Breast epithelium (tissue), 4 donors: ENCODE measurements around the gene PTPN18. TPM values are rescaled to one million over a fixed set of nuclear protein-coding genes. Genes with fewer than 3 reads are reported as not detected.
A peak's percentile ranks its signal among the peaks of the same experiment; 100 is the strongest.

Experiments
- DNase-seq, 2 donors: peaks; one replicate each; pipeline ENCODE4 v3.0.0-alpha.2; 2019; ENCODE audit warnings: low spot score in 2 of 2
- H3K27ac ChIP-seq, 2 donors: fragments of 200-600 bp; sonication (generic) in 1 of 2; one replicate each; pipeline ENCODE4 v1.5.1; 2016 to 2019; ENCODE audit warnings: mild to moderate bottlenecking in 1 of 2
- H3K27me3 ChIP-seq, 2 donors: fragments of 200-600 bp; sonication (generic) in 1 of 2; one replicate each; pipeline versions ENCODE4 v1.5.1 to v1.6.0; 2017 to 2019; ENCODE audit warnings: control low read depth in 1 of 2, mild to moderate bottlenecking in 1 of 2
- H3K36me3 ChIP-seq: fragments of 200-600 bp; one replicate; pipeline ENCODE4 v1.5.1; 2019
- H3K4me1 ChIP-seq, 2 donors: fragments of 200-600 bp; sonication (generic); one replicate each; pipeline ENCODE4 v1.5.1; 2016 to 2019; ENCODE audit warnings: control low read depth in 1 of 2
- H3K4me3 ChIP-seq, 3 donors: fragments of 200-600 bp; sonication (generic); 1 replicate in 2 of 3; 2 replicates in 1 of 3; pipeline ENCODE4 v1.5.1; 2016 to 2019; ENCODE audit warnings: mild to moderate bottlenecking in 3 of 3, moderate library complexity in 2 of 3
- H3K9me3 ChIP-seq, 2 donors: fragments of 200-600 bp; sonication (generic) in 1 of 2; one replicate each; pipeline ENCODE4 v1.5.1; 2016 to 2019; ENCODE audit warnings: control low read depth in 1 of 2
- POLR2A ChIP-seq: fragments of 450-650 bp; IDR thresholded peaks from one replicate; pipeline ENCODE4 v1.6.1; 2016; ENCODE audit warnings: antibody characterized with exemption, mild to moderate bottlenecking, moderate library complexity
- POLR2AphosphoS5 ChIP-seq, 3 donors: sonication (generic); formaldehyde crosslinking; IDR thresholded peaks; one replicate each; pipeline ENCODE4 v1.6.1; 2017; ENCODE audit warnings: antibody characterized with exemption in 3 of 3
- intact Hi-C: fragments of 100-400 bp; cut with DNase I; formaldehyde crosslinking; loops from one replicate; pipeline ENCODE4 v1.15.1; 2023; ENCODE audit warnings: low total_unique reads
- total RNA-seq, 3 donors: library from RNA; depleted of rRNA; stranded (reverse); fragments of >200 nt; gene quantifications; one replicate each; pipeline ENCODE4 v1.1.0, GENCODE V29; 2016
- TF ChIP-seq, protein P1 (sequence below), 3 donors: fragments of 450-650 bp; IDR thresholded peaks; one replicate each; pipeline ENCODE4 v1.5.1; 2016 to 2017; ENCODE audit warnings: antibody characterized with exemption in 3 of 3, mild to moderate bottlenecking in 3 of 3, moderate library complexity in 3 of 3

The PTPN18 gene
- total RNA-seq, 3 donors from 2014 or later, result 50.8 to 77.1 (median 54.3) TPM

DNA sequence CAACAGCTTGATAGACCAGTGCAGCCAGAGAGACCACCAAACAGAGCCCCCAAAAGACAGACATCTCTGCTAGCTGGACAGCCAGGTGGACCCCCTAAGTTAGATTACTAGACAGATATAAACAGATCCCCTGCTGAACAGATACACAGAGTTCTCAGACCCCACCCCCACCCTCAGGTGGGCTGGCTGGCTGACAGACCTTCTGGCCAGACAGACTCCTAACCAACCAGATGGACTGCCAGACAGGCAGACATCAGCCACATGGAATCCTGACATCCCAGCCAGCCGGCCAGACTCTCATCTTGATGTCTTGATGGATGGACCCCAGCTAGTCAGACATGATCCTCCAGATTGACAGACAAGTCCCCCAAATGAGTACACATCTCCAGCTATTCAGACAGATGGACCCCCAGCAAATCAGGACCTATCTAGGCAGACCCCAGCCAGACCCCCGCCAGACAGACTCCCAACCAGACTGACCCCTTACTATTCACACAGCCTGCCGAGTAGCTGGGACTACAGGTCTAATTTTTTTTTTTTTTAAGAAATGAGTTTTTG is 18.0 kb downstream of the PTPN18 start:
- intact Hi-C loops, result no loop called here
- H3K4me3 ChIP-seq, result peak overlapping the region in 2 of 3 donors; percentile 78 to 89
- peaks cover 0 to 7% of the 10 kb centered on the region in 2 donors for H3K4me1 ChIP-seq
- no peak for DNase-seq
- H3K36me3 ChIP-seq, result no peaks in the 10 kb centered on the region
- TF ChIP-seq POLR2AphosphoS5 (IDR thresholded peaks at IDR 0.05) (no peak), POLR2A (no peak)
- TF ChIP-seq, protein P1, sequence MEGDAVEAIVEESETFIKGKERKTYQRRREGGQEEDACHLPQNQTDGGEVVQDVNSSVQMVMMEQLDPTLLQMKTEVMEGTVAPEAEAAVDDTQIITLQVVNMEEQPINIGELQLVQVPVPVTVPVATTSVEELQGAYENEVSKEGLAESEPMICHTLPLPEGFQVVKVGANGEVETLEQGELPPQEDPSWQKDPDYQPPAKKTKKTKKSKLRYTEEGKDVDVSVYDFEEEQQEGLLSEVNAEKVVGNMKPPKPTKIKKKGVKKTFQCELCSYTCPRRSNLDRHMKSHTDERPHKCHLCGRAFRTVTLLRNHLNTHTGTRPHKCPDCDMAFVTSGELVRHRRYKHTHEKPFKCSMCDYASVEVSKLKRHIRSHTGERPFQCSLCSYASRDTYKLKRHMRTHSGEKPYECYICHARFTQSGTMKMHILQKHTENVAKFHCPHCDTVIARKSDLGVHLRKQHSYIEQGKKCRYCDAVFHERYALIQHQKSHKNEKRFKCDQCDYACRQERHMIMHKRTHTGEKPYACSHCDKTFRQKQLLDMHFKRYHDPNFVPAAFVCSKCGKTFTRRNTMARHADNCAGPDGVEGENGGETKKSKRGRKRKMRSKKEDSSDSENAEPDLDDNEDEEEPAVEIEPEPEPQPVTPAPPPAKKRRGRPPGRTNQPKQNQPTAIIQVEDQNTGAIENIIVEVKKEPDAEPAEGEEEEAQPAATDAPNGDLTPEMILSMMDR (IDR thresholded peaks at IDR 0.05), result no peak
- no peaks in the 10 kb centered on the region for H3K27me3 ChIP-seq
- no peak overlapping the region for H3K27ac ChIP-seq
- H3K9me3 ChIP-seq, result no peaks in the 10 kb centered on the region

DNA sequence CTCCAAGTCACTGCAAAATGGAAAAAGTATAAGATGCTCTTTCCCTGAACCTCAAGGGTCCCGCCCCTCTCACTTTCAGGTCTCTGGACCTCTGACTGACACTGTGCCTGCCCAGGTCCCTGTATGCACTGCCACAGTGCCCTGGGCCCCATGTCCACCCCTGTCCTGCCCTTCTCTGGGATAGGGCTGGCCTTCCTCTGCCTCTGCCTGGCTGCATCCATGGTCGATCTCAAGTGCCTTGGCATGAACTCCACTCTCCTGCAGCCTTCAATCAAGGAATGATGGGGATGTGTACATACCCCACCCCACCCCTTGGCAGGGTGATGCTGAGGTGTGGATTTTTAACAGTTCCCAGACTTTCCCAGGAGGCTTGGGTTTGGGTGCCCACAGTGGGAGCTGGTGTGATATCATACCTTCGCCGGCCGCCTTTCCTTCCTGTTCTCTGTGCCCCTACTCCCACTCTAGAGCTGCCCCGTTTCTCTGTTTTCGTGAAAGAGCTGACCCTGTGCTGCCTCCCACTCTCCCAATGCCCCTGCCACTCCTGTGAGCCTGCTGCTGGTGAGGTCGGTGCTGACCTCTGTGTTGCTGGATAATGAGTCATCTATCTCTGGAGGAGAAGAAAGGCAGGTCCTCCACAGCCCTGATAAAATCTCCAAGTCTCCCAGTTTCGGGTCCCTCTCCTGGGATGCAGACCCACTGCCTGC is 18.9 kb downstream of the PTPN18 start:
- TF ChIP-seq POLR2AphosphoS5 (IDR thresholded peaks at IDR 0.05) (no peak), POLR2A (no peak)
- TF ChIP-seq, protein P1 (IDR thresholded peaks at IDR 0.05), result no peak
- Histone ChIP-seq H3K9me3 (no peaks in the 10 kb centered on the region), H3K36me3 (no peaks in the 10 kb centered on the region), H3K27me3 (no peaks in the 10 kb centered on the region), H3K27ac (no peak overlapping the region), H3K4me1 (peaks cover 0 to 7% of the 10 kb centered on the region in 2 donors), H3K4me3 (no peak overlapping the region)
- intact Hi-C loops, result no loop called here
- DNase-seq, result no peak

DNA sequence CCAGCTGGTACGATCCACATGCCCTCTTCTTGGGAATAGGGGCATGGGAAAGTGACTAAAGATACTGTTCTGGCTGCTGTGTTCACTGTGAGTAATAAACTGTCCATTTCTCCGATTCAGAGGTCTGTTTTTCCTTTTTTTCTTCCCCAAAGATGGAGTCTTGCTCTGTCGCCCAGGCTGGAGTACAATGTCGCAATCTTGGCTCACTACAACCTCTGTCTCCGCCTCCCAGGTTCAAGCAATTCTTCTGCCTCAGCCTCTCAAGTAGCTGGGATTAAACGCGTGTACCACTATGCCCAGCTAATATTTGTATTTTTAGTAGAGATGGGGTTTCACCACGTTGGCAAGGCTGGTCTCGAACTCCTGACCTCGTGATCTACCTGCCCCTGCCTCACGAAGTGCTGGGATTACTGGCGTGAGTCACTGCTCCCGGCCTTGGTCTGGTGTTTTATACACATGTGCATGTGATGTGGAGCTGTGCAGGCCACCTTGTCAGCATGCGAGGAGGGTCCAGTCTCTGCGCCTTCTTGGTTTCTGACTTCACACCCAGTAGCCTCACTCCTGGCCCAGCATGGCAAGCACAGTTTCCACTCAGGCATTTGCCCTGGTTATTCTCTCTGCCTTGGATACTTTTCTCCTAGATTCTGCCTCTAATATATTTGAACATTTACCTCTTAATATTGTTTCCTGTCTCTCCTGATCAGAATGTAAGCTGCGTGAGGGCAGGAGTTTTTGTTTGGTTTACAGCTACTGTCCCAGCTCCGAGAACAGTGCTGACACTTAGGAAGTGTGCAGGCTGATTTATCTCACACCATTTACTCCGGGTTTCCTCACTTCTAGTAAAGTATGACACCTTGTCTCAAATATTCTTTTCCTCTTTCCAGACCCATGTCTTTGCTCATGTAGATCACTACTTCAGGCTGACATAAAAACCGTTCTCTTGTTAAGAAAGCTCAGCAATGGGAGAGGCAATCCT is 19.7 kb downstream of the PTPN18 start:
- Histone ChIP-seq H3K4me3 (no peak overlapping the region), H3K9me3 (no peaks in the 10 kb centered on the region), H3K27me3 (no peaks in the 10 kb centered on the region), H3K4me1 (peaks cover 0 to 7% of the 10 kb centered on the region in 2 donors), H3K36me3 (no peaks in the 10 kb centered on the region), H3K27ac (no peak overlapping the region)
- TF ChIP-seq POLR2AphosphoS5 (IDR thresholded peaks at IDR 0.05) (no peak), POLR2A (no peak)
- TF ChIP-seq, protein P1 (IDR thresholded peaks at IDR 0.05), result no peak
- DNase-seq, result no peak
- intact Hi-C loops, result no loop called here

DNA sequence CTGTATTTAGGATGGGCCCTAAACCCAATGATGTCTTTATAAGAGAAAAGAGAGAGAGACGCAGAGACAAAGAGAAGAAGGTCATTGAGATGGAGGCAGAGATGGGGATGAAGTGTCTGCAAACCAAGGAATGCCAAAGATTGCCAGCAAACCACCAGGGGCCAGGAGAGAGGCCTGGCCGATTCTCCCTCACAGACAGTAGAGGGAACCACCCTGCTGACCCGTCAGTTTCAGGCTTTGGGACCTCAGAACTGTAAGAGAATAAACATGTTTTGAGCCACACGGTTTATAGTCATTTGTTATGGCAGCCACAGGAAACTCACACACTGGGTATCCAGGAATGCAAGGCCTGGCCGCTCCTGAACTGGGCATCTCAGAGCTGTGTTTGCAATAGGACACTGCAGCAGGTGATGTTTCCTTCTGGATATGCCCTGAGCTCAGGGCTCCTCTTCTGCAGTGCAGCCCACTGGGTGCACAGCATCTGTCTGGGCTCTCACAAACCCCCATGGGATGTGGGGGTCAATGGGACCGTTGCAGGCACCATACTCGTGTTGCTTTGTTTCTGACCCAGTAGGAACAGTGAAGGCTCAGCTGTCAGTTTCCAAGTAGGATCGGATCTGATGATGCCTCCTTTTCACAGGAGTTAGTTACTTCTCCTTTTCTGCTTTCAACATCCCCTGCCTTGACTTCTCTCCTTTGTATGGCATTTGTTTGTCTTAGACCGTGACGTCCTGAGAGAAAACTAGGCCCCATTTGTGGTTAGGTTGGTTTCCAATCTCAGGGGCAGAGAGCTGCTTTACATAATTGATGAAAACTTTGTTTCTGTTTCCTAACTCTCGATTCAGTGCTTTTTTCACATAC is 20.8 kb downstream of the PTPN18 start:
- DNase-seq, result no peak
- Histone ChIP-seq H3K27ac (no peak overlapping the region), H3K36me3 (no peaks in the 10 kb centered on the region), H3K9me3 (no peaks in the 10 kb centered on the region), H3K4me1 (peaks cover 0 to 7% of the 10 kb centered on the region in 2 donors), H3K4me3 (no peak overlapping the region), H3K27me3 (no peaks in the 10 kb centered on the region)
- TF ChIP-seq POLR2AphosphoS5 (IDR thresholded peaks at IDR 0.05) (no peak), POLR2A (no peak)
- TF ChIP-seq, protein P1 (IDR thresholded peaks at IDR 0.05), result no peak
- intact Hi-C loops, result no loop called here
